Upper lobe of left lung (tissue), 6 donors: Measurements from ENCODE around the gene LTB. TPM values are rescaled to one million over a fixed set of nuclear protein-coding genes. Genes with fewer than 3 reads are reported as not detected.

Experiments used
- ATAC-seq, 2 donors: fragments of 200-7000 bp; cut with Tn5 transposase; one replicate each; pipeline ENCODE4 v1.9.1; 2022; ENCODE audit warnings: mild to moderate bottlenecking in 2 of 2, moderate library complexity in 2 of 2; ENCODE audit not compliant: low FRiP score in 2 of 2
- DNase-seq, 2 donors: peaks; one replicate each; pipeline ENCODE4 v3.0.0-alpha.2; 2019 to 2020
- H3K27ac ChIP-seq, 4 donors: fragments of 200-600 bp; sonication (generic); one replicate each; pipeline ENCODE4 v1.5.1; 2016 to 2019
- H3K27me3 ChIP-seq, 4 donors: fragments of 200-600 bp; sonication (generic); one replicate each; pipeline ENCODE4 v1.5.1; 2017 to 2019
- H3K36me3 ChIP-seq, 4 donors: fragments of 200-600 bp; sonication (generic); one replicate each; pipeline ENCODE4 v1.5.1; 2016 to 2019
- H3K4me1 ChIP-seq, 4 donors: fragments of 200-600 bp; sonication (generic); one replicate each; pipeline ENCODE4 v1.5.1; 2018 to 2019
- H3K4me3 ChIP-seq, 4 donors: fragments of 200-600 bp; sonication (generic); one replicate each; pipeline ENCODE4 v1.5.1; 2017 to 2019; ENCODE audit warnings: mild to moderate bottlenecking in 2 of 4, moderate library complexity in 1 of 4
- H3K9me3 ChIP-seq, 4 donors: fragments of 200-600 bp; sonication (generic); one replicate each; pipeline ENCODE4 v1.5.1; 2018 to 2019
- EP300 ChIP-seq, 4 donors: sonication (generic); formaldehyde crosslinking; IDR thresholded peaks; one replicate each; pipeline ENCODE4 v1.5.1; 2017; ENCODE audit warnings: antibody characterized with exemption in 4 of 4, control low read depth in 2 of 4
- POLR2A ChIP-seq, 4 donors: fragments of 450-650 bp; IDR thresholded peaks; one replicate each; pipeline ENCODE4 v1.5.1; 2016 to 2017; ENCODE audit warnings: antibody characterized with exemption in 4 of 4, mild to moderate bottlenecking in 2 of 4
- POLR2AphosphoS5 ChIP-seq, 2 donors: sonication (generic); formaldehyde crosslinking; IDR thresholded peaks; one replicate each; pipeline ENCODE4 v1.5.1; 2017; ENCODE audit warnings: antibody characterized with exemption in 2 of 2
- WGBS, 2 donors: methylation state at CpG; one replicate each; pipeline ENCODE4 v1.1.5; 2017 to 2018; 5-methylcytosine and 5-hydroxymethylcytosine counted together
- total RNA-seq, 6 donors: library from RNA; depleted of rRNA in 4 of 6; stranded (reverse); fragments of >200 nt in 4 of 6; gene quantifications; one replicate each; pipeline versions ENCODE4 v1.1.0 to v1.2.1, GENCODE V29; 2016 to 2021
- TF ChIP-seq, protein P1 (sequence below), 6 experiments: fragments of 450-650 bp in 4 of 6; fragments of 200-600 bp in 2 of 6; sonication (generic) in 2 of 6; IDR thresholded peaks; one replicate each; pipeline ENCODE4 v1.5.1; 2016 to 2019; ENCODE audit warnings: antibody characterized with exemption in 6 of 6
- donor health status: DM: no; HTN: no; CAD: no; lungs with moderate emphysema.
- donor health status: DM: no; HTN: yes; CAD: no; lungs with severe emphysema.

The LTB gene
- total RNA-seq, 6 donors from 2014 or later: 1.3 to 18.7 (median 8.2) TPM; not detected in 3

DNA sequence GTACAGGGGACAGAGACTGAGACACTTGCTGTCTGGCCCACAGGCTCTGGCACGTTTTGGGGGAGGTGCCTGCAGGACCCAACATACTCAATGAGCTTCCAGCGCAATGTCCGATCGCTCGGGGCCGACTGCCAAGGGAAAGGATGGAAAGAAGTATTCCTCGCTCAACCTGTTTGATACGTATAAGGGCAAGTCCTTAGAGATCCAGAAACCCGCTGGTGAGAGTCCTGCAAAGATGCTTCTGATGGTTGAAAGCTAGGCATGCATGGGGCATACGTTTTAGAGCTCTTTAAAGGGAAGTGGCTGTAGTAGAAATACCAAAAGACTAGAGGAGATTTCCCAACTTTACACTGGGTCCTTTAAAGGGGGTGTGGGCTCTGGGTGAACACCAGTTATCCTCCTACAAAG is 40.5 kb upstream of the LTB start:
- peak in 1 of 2 donors; percentile 57 for DNase-seq
- Histone ChIP-seq H3K27ac (peak overlapping the region in 3 of 4 donors; percentile 97 to 100 (median 97)), H3K36me3 (peaks cover 42 to 48% (median 45%) of the 10 kb centered on the region in 4 donors), H3K4me3 (peak overlapping the region in 1 of 4 donors; percentile 82), H3K4me1 (peaks cover 15 to 27% (median 18%) of the 10 kb centered on the region in 4 donors), H3K27me3 (no peaks in the 10 kb centered on the region), H3K9me3 (no peaks in the 10 kb centered on the region)
- ATAC-seq: no peak
- WGBS, 2 donors: 47 to 77% methylated on average over 10 of the region's 10 CpGs
- TF ChIP-seq, protein P1, sequence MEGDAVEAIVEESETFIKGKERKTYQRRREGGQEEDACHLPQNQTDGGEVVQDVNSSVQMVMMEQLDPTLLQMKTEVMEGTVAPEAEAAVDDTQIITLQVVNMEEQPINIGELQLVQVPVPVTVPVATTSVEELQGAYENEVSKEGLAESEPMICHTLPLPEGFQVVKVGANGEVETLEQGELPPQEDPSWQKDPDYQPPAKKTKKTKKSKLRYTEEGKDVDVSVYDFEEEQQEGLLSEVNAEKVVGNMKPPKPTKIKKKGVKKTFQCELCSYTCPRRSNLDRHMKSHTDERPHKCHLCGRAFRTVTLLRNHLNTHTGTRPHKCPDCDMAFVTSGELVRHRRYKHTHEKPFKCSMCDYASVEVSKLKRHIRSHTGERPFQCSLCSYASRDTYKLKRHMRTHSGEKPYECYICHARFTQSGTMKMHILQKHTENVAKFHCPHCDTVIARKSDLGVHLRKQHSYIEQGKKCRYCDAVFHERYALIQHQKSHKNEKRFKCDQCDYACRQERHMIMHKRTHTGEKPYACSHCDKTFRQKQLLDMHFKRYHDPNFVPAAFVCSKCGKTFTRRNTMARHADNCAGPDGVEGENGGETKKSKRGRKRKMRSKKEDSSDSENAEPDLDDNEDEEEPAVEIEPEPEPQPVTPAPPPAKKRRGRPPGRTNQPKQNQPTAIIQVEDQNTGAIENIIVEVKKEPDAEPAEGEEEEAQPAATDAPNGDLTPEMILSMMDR (IDR thresholded peaks at IDR 0.05): no peak
- TF ChIP-seq EP300 (IDR thresholded peaks at IDR 0.05): no peak
- no peak for TF ChIP-seq POLR2AphosphoS5 (IDR thresholded peaks at IDR 0.05)
- TF ChIP-seq POLR2A (IDR thresholded peaks at IDR 0.05): no peak

DNA sequence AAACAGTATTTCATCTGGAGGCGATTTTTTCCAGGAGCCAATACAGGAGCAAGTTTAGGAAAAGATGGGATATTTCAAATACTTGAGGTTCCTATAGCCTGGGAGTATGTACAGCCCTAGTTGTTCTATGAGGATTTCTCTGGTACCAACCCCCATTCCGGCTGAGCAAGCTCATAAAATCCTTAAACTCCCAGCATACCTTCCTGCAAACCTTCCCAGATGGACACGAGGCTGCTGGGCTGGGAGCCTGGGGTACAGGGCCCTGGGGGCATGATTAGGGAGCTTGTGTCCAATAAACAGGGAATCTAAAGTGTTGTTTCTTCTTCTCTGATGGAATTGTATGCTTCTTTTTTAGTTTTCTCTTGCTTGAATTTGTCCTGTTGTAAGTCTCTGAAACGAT is 39.8 kb upstream of the LTB start:
- peak overlapping the region in 3 of 4 donors; percentile 79 to 92 (median 82) for H3K4me3 ChIP-seq
- H3K27ac ChIP-seq: peak overlapping the region; percentile 97 to 100 (median 98)
- DNase-seq (no peak), ATAC-seq (no peak)
- WGBS, 2 donors: 28 to 40% methylated on average over 4 of the region's 4 CpGs
- H3K27me3 ChIP-seq: no peaks in the 10 kb centered on the region
- no peaks in the 10 kb centered on the region for H3K9me3 ChIP-seq
- H3K36me3 ChIP-seq: peaks cover 35 to 42% (median 38%) of the 10 kb centered on the region in 4 donors
- peaks cover 15 to 27% (median 18%) of the 10 kb centered on the region in 4 donors for H3K4me1 ChIP-seq
- no peak for TF ChIP-seq POLR2AphosphoS5 (IDR thresholded peaks at IDR 0.05)
- TF ChIP-seq EP300 (IDR thresholded peaks at IDR 0.05): no peak
- TF ChIP-seq, protein P1 (IDR thresholded peaks at IDR 0.05): no peak
- TF ChIP-seq POLR2A (IDR thresholded peaks at IDR 0.05): no peak

DNA sequence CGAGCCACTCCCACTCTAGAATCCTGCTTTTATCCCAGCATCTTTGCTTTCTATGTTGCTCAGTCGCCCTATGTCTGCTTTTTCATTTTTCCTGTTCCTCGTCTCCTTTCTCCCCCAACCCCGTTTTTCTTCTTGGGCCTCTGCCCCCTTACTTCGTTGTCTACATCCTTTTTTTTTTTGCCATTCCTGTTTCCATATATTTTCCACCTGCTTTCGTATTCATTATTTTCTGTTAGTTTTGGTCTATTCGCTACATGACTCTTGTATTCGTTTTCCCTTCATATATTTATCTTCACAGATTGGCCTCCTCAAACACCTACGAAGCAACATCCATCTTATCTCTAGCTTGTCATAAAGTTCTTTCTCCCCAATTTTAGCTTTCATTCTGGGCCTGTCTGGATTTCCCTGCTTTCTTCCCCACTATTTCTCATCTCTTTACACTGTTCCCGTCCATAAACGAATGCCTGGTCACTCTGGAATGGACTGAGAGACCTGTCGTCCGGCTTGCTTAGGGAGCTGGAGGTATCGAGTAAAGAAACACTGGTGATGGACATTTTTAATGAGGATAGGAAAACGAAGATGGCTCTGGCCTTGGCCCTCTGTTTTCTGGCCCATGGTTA is 39.2 kb upstream of the LTB start:
- WGBS, 2 donors: 13% methylated on average over 15 of the region's 15 CpGs
- DNase-seq (no peak), ATAC-seq (no peak)
- H3K36me3 ChIP-seq: peaks cover 29 to 36% (median 33%) of the 10 kb centered on the region in 4 donors
- H3K9me3 ChIP-seq: no peaks in the 10 kb centered on the region
- H3K27me3 ChIP-seq: no peaks in the 10 kb centered on the region
- H3K4me1 ChIP-seq: peaks cover 15 to 27% (median 18%) of the 10 kb centered on the region in 4 donors
- TF ChIP-seq EP300 (IDR thresholded peaks at IDR 0.05): no peak
- TF ChIP-seq POLR2AphosphoS5 (IDR thresholded peaks at IDR 0.05): no peak
- TF ChIP-seq POLR2A (IDR thresholded peaks at IDR 0.05): no peak
- TF ChIP-seq, protein P1 (IDR thresholded peaks at IDR 0.05): no peak
- peak overlapping the region; percentile 97 to 100 (median 98) for H3K27ac ChIP-seq
- peak overlapping the region; percentile 71 to 92 (median 80) for H3K4me3 ChIP-seq

DNA sequence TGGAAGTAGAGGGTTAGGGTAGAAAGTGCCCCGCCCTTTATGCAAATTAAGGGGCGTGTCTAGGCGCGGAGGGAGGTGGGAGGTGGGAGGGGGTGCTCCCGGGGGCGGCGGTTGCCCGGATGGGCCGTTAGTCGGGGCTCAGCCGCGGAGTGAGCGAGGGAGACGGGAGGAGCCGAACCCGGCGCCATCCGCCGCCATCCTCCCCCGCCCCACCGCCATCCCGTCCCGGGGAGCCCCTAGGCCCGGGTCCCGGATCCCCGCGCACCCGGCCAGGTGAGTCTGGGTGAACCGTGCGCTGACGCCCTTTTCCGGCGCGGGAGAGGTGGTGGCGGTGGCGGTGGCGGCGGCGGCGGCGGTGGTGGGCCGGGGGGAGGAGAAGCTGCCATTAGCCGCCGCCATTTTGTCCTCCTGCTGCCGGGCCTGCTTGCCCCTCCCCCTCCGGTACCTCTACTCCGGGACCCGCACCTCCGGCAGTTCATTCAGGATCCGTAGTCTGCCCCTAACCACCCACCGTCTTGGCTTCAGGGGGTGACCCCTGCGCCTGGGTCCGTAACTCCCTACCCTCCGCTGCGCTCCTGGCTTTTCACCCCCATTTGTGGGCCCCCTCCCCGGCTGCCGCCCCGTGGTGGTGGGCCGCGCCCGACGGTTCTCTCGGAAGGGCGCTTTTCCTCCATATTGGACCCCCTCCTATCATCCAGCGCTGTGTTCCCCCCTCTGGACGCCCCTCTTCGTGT is 38.5 kb upstream of the LTB start, which contains the start of gene PRRC2A:
Gene PRRC2A, plus strand, starts transcription at position 130 of the 734 bp plus-strand sequence. CDS start 2,075 bp downstream, outside the sequence.
- Histone ChIP-seq H3K4me3 (peak within 1 kb of the TSS; percentile 71 to 92 (median 80)), H3K4me1 (peaks cover 15 to 27% (median 19%) of the 10 kb centered on the region in 4 donors), H3K36me3 (peaks cover 23 to 29% (median 26%) of the 10 kb centered on the region in 4 donors), H3K27ac (peak within 1 kb of the TSS; percentile 97 to 100 (median 98)), H3K27me3 (no peaks in the 10 kb centered on the region), H3K9me3 (no peaks in the 10 kb centered on the region)
- peak; percentile 19 to 70 for ATAC-seq
- 1% methylated on average over 30 to 40 of the region's 67 CpGs for WGBS, 2 donors
- TF ChIP-seq, protein P1 (IDR thresholded peaks at IDR 0.05): peak in 1 of 6 experiments; percentile 9
- TF ChIP-seq POLR2A (IDR thresholded peaks at IDR 0.05): peak in 3 of 4 donors; percentile 35 to 71 (median 48)
- no peak for TF ChIP-seq EP300 (IDR thresholded peaks at IDR 0.05)
- TF ChIP-seq POLR2AphosphoS5 (IDR thresholded peaks at IDR 0.05): peak; percentile 28 to 45
- peak; percentile 80 to 96 for DNase-seq
